Omental fat pad (tissue), 4 donors: ENCODE results near the gene SIGLEC14. TPM values are rescaled to one million over a fixed set of nuclear protein-coding genes. Genes with fewer than 3 reads are reported as not detected.
A peak's percentile ranks its signal among the peaks of the same experiment; 100 is the strongest.

Experiments used
- ATAC-seq: fragments of 150-250 bp; one replicate; pipeline ENCODE4 v1.9.1; 2016; ENCODE audit warnings: mild to moderate bottlenecking, moderate library complexity; ENCODE audit not compliant: low FRiP score
- DNase-seq: peaks from one replicate; pipeline ENCODE4 v3.0.0-alpha.2; 2019; ENCODE audit warnings: low spot score
- CTCF ChIP-seq, 3 donors: fragments of 450-650 bp; IDR thresholded peaks; one replicate each; pipeline ENCODE4 v1.5.1; 2016 to 2017; ENCODE audit warnings: antibody characterized with exemption in 3 of 3, mild to moderate bottlenecking in 3 of 3, moderate library complexity in 2 of 3
- total RNA-seq, 4 donors: library from RNA; depleted of rRNA; stranded (reverse); fragments of >200 nt; gene quantifications; one replicate each; pipeline ENCODE4 v1.1.0, GENCODE V29; 2016

The SIGLEC14 gene
- total RNA-seq, 4 donors from 2014 or later = 1.9 to 12.6 (median 12.2) TPM; not detected in 1

DNA sequence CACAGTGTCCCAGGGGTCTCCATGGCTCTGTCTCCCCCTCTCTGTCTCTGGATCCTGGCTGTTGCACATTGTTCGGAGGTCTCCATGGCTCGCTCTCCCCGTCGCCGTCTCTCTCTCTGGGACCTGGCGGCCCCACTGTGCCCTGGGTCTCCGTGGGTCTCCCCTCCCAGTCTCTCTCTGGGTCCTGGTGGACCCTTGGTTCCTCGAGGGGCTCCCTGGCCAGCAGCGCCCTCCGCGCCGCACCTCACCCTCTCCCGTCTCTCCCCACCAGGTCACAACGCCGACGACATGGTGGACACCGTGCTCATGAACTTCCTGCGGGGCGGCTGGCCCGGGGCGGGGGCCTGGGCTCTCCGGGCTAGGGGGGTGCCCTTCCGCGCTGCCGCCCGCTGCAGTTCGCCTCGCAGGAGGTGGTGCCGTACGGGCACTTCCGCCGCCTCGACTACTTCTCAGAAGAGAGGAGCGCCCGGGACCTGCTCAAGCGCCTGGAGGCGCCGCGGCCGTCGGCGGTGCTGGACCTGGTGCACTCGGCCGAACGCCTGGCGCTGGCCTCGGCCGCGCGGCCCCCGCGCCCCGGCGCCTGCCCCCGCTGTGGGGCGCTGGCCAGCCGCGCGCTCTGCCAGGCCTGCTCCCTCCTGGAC, 45.6 kb downstream of the SIGLEC14 start:
- ATAC-seq (no peak), DNase-seq (no peak)
- TF ChIP-seq CTCF (IDR thresholded peaks at IDR 0.05) = no peak

GRCh38 chr19:51599084-51599483, 47.5 kb downstream of the SIGLEC14 start:
- DNase-seq (no peak), ATAC-seq (no peak)
- TF ChIP-seq CTCF (IDR thresholded peaks at IDR 0.05) = no peak

DNA sequence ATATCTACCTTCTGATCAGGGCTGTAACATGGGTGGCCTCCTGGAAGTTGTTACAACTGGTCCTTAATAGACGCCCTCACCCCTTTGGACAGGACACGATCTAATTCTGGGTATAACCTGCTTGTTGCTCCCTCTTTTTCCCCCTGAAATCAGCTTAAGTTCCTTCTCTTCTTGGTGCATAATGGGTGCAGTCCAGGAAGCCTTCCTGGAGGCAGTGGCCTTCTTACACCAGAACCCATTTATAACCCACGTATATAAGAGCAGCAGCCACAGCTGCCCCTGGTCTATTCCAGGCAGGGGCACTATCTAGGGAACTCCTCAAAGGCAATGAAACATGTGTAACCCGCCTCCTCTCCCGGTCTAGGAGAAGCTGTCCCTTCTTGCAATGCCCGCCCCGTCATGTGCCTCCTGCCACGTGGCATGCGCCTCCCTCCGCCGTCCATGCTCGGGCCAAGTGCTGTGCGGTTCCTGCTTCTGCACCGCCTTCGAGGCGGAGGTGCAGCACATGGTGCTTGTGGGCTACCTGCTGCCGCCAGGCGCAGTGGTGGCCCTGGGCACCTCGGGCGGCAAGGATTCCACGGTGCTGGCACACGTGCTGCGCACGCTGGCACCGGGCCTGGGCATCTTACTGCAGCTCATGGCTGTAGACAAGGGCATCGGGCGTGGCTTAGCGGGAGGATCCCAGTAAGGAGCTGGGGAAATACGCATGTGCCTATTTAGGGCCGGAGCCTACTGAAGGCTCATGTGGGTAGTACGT, 48.3 kb downstream of the SIGLEC14 start:
- ATAC-seq (no peak), DNase-seq (no peak)
- no peak for TF ChIP-seq CTCF (IDR thresholded peaks at IDR 0.05)

GRCh38 chr19:51595190-51596175, 51.1 kb downstream of the SIGLEC14 start:
- ATAC-seq (no peak), DNase-seq (no peak)
- no peak for TF ChIP-seq CTCF (IDR thresholded peaks at IDR 0.05)

DNA sequence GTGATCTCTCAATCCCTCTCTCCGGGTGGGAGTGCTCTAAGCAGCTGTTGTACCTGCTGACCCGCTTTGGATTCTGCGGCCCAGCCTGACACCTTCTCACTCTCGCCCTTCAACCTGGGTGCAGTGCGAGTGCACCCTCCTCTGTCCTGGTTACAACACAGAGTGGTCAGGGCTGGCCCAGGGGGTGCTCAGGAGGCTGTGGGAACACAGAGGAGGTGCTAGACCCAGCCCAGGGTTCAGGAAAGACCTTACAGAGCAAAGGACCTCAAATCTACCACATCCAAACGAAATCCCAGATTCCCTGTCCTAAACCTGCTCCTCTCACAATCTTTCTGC, 51.9 kb downstream of the SIGLEC14 start:
- ATAC-seq = no peak
- no peak for DNase-seq
- no peak for TF ChIP-seq CTCF (IDR thresholded peaks at IDR 0.05)

- TF ChIP-seq CTCF (IDR thresholded peaks at IDR 0.05) = no peak
- DNase-seq (peak; percentile 88), ATAC-seq (peak; percentile 99)
These were observed 52.5 kb downstream of the SIGLEC14 start for GRCh38 chr19:51593969-51594773.
